HG03558 (cell line): Measurements from ENCODE around the gene RBP4.

Experiments used
- ATAC-seq: cut with Tn5 transposase; IDR thresholded peaks from one replicate; pipeline ENCODE4 v1.9.1; 2021; ENCODE audit warnings: moderate number of reproducible peaks; ENCODE audit not compliant: unreplicated experiment; ENCODE audit errors: extremely low read depth

The RBP4 gene

DNA sequence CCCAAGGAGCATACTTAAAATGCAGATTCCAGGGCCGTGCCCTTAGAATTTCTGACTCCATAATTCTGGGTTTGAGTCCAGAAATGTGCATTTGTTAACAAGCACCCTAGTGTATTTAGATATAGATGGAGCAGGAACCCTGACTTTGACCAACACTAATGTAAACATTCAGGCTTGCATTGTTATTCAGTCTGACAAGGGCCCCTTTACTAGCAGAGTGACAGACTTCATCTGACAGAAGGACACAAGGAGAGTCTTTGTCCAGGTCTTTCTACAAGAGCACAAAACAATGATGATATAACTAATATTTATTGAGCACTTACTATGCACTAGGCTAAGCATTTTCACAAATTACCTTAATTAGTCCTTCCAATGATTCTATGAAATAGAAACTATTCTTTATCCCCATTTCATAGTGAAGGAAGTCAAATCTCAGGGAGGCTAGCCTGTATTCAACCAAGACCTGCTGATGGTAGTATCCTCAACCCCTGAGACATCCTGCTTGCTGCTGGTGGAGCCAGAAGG lies 3.9 kb downstream of the RBP4 start:
- ATAC-seq = no peak

- no peak for ATAC-seq
Observed at GRCh38 chr10:93596539-93596938, 4.5 kb downstream of the RBP4 start.

- ATAC-seq = no peak
Observed at GRCh38 chr10:93595378-93596161, 5.5 kb downstream of the RBP4 start.

DNA sequence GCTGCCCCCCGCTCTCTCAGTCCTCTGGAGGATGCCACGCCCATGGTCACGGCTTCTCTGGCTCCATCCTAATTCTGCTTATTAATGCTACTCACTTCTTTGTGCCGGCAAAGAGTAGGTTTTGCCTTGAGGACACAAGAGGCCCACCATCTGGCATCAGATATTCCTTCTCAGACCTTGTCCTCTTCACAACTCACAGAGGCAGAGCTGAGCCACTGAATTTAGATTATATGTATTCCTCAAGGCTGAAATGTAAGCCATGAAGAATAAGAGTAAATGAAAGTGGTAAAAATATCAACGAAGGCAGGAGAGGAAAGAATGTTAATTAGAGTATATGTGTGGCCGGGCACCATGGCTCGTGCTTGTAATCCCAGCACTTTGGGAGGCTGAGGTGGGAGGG lies 6.5 kb downstream of the RBP4 start:
- ATAC-seq = no peak

DNA sequence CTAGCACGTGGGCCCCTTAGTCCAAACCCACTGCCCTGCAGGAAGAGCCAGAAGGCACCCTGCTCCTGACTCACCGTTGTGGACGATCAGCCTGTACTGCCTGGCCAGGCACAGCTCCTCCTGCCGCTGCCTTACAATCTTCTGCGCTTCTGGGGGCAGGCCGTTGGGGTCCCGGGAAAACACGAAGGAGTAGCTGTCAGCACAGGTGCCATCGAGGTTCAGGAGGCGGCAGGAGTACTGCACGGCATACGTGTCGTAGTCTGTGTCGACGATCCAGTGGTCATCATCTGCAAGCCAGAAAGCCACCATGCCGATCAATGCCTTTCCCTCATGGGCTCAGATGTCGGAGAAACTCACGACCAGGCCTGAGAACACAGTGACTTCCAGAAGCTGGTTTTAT lies 7.3 kb downstream of the RBP4 start:
- ATAC-seq = no peak

GRCh38 chr10:93593254-93593653 lies 7.8 kb downstream of the RBP4 start:
- no peak for ATAC-seq

DNA sequence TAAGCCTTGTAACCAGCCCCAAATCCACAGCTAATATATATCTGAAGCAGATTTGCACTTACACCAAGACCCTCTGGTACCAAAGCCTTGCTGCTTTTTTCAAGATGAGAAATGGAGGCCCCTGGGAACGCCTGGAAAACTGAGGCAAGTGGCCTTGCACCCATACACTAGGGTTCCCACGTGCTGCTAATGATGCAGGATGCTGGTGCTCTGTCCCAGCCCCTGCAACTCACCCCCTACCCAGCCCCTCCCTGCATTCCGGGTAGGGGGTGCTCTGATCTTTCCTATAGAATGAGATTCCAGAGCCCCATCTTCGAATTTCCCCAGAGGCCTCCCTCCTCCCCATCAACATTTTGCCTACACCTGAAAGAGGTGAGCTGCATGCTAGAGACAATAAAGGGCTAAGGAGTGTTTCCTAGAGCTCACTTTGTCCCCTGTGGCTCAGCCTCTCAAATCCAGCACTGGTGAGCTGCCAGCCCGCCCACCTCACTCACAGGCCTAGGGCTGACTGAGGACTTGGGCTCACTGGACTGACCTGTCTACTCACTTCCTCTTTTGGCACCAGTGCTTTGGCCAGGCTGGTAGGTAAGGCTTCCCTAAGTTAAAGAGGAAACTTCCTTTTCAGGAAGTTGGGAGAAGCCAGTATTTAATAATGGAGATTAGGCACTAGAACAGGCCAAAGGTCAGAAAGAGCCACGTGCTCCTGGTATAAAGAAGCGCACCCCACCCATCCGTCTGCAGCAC lies 9.8 kb downstream of the RBP4 start:
- no peak for ATAC-seq

DNA sequence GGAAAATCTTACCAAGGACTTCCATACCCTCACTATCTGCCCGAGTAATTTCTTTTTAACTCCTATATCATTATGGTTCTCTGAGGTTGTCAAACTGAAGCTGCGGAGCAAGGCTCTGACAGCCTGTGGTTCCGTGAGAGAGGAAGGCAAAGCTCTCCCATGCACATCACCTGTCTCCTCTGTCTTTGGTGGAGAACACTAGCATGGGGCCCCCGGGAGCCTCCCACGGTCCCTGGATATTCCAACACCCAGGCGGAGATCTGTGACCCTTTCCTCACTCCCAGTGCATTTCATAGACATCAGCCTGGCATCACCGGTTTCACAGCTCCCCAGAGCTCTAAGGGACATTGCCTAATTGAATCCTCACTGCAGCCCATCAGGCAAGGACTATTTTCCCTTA lies 10.4 kb downstream of the RBP4 start:
- ATAC-seq = no peak

- ATAC-seq = no peak
Observed at GRCh38 chr10:93589648-93590562, 11.1 kb downstream of the RBP4 start.

GRCh38 chr10:93584445-93584844 lies 16.6 kb downstream of the RBP4 start:
- ATAC-seq = no peak

DNA sequence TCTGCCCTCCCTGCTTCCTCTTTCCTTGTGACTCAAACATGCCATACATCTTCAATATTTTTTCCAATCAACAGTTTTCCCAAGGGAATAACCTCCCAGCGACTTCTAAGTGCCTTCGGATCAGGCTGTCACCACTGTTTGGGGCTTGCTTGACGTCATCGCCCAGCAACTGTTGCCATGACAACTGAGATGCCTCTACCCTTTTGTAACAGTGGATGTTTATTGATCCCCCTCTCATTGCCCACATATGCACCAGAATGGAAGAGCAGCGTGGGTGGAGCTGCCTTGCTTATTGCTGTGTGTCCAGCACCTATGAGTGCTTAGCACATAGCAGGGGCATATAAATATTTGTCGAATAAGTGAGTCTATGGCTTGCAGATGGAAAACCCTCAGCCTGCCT lies 20.2 kb downstream of the RBP4 start:
- no peak for ATAC-seq

GRCh38 chr10:93579985-93580711 lies 20.9 kb downstream of the RBP4 start:
- ATAC-seq = no peak

DNA sequence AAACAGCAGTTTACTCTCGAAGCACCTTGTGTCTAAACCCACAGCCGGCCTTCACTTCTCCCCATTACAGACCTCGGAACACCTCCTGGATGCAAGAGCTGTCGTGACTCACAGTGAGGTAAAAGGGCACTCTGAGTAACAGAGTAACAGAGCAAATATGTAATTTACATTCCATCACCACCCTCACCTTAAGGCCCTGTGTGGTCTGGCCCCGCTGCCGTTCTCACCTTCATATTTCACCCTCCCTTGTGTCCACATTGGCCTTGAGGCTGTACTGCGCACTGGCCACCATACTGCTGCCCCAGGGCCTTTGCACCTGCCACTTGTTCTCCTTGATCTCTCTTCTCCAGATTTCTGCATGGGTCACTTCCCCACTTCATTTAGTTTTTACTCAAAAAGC lies 21.9 kb downstream of the RBP4 start:
- ATAC-seq = no peak

- ATAC-seq = no peak
Observed at GRCh38 chr10:93577565-93577964, 23.5 kb downstream of the RBP4 start.

GRCh38 chr10:93576888-93577287 lies 24.1 kb downstream of the RBP4 start:
- ATAC-seq = no peak

DNA sequence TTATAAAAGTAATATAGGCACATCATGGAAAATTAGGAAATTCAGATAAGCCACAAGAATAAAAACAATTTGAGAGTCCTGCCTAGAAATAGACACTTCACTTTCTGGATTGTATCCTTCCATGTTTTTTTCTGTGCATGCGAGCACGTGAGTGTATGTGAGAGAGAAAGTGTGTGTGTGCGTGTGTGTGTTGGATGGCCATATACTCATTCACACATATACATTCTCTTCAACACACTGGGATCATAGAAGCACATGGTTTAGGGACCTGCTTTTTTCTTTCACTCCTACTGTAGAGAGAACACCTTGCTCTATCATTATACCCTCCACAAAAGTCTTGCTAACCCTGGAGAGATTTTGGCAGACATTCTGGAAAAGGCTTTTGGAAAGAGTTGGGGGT lies 27.1 kb downstream of the RBP4 start:
- no peak for ATAC-seq

DNA sequence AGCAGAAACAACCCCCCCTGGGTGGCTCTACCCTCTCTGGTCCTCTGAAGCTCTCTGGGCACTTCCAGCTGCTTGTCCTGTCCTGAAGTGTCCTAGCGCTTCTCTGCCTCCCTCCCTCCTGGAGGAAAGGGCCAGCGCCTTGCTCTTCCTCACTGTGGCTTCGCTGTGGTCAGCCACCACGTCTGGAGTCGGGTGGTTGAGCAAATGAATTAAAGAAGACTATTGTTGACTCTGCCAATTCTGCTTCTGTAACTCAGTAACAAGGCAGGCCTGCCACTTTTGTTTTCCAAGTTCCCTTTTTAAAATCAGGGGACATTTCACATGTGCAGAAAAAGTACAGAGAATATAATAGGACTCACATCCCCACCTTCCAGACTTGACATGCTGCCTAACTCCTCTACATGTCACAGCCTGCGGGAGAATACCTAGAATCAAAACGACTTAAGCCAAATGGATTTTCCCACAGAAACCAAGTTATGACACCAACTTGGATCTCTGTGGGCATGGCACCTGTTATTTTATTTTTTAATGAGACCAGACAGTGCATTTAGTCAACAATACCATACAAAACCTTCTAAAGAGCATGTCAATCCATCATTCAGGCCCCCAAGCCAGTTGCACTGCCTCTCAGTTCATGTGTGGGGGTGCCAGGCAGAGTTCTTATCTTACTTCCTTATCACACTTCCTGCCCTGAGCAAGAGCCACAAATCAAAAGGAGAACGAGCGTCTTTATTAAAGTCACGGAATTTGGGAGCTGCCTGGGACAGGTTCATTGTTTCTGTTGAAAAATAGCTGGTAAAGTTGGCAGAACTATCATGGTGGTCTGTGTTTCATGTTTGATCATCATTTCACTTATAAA lies 27.8 kb downstream of the RBP4 start:
- ATAC-seq = no peak

GRCh38 chr10:93572606-93573005 lies 28.4 kb downstream of the RBP4 start:
- ATAC-seq = no peak

GRCh38 chr10:93570383-93570782 lies 30.7 kb downstream of the RBP4 start:
- no peak for ATAC-seq
